HFF-Myc (cell line): ENCODE measurements around the gene AJAP1.

Experiments used
- DNase-seq: peaks from one replicate; pipeline ENCODE4 v3.0.0-alpha.2; 2011; ENCODE audit warnings: low read depth; ENCODE audit errors: extremely low read depth
- H3K4me3 ChIP-seq: replicated peaks from 2 replicates; pipeline ENCODE4 v1.5.1; 2011; ENCODE audit warnings: low read depth, mild to moderate bottlenecking, control low read depth, low read length
- CTCF ChIP-seq: IDR thresholded peaks from 2 replicates; pipeline ENCODE4 v1.5.1; 2012; ENCODE audit warnings: mild to moderate bottlenecking, low read depth, low read length, control low read depth; ENCODE audit errors: missing control alignments

Gene AJAP1

GRCh38 chr1:4624141-4624715 lies 30.2 kb upstream of the AJAP1 start:
- TF ChIP-seq CTCF: no peak
- DNase-seq: no peak

GRCh38 chr1:4624801-4625200 lies 29.6 kb upstream of the AJAP1 start:
- TF ChIP-seq CTCF: no peak
- DNase-seq: no peak
- H3K4me3 ChIP-seq: no peak overlapping the region

More at GRCh38 chr1:4624141-4624715, 30.2 kb upstream of the AJAP1 start:
- no peak overlapping the region for H3K4me3 ChIP-seq

- DNase-seq: no peak
- H3K4me3 ChIP-seq: no peak overlapping the region
- TF ChIP-seq CTCF: no peak
Measured at GRCh38 chr1:4626061-4626460, 28.3 kb upstream of the AJAP1 start.

- TF ChIP-seq CTCF: no peak
- no peak for DNase-seq
- no peak overlapping the region for H3K4me3 ChIP-seq
Measured at GRCh38 chr1:4626560-4627319, 27.7 kb upstream of the AJAP1 start.

- DNase-seq: no peak
- TF ChIP-seq CTCF: no peak
- H3K4me3 ChIP-seq: no peak overlapping the region
Measured at GRCh38 chr1:4627353-4627752, 27.1 kb upstream of the AJAP1 start.

GRCh38 chr1:4628992-4629391 lies 25.4 kb upstream of the AJAP1 start:
- no peak for DNase-seq
- no peak overlapping the region for H3K4me3 ChIP-seq
- no peak for TF ChIP-seq CTCF

- H3K4me3 ChIP-seq: no peak overlapping the region
- no peak for DNase-seq
- TF ChIP-seq CTCF: no peak
Measured at GRCh38 chr1:4630561-4630960, 23.8 kb upstream of the AJAP1 start.
